Measurements from ENCODE around the gene COQ7.

The COQ7 gene

DNA sequence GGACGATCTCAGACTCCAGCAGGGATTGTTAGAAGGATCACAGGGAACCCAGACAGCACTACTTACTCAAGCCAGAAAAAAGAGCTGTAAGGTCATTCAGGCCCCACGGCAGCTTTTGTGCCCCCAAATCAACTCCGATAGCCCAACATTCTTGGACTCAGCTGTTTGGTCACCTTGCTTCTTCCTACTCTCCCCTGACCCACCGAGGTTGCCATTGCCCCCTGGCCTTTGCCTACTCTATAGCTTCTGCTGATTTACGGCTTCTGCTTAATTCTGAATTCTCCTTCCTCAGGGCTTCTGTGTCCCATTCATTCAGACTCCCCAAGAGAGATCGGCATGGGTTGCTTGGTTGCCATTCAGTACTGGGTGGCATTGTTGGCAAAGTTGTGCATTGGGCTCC is 37.7 kb downstream of the COQ7 start:
- Histone ChIP-seq H3K27ac (replicated peaks) (no peak overlapping the region), H3K27me3 (ENCODE audit: insufficient read depth, poor library complexity, severe bottlenecking) (no peaks in the 10 kb centered on the region), H3K4me3 (replicated peaks; ENCODE audit: insufficient read depth, low read length) (no peak overlapping the region)
- DNase-seq (ENCODE audit: low read depth in 1 of 2, low spot score in 1 of 2): no peak
- TF ChIP-seq GABPA (IDR thresholded peaks at IDR 0.05; ENCODE audit: low read depth): no peak
- no peak for TF ChIP-seq POLR2AphosphoS5 (IDR thresholded peaks at IDR 0.05; ENCODE audit: low read depth)
- no peak for TF ChIP-seq SPI1 (IDR thresholded peaks at IDR 0.05; ENCODE audit: borderline replicate concordance, low read depth)
- TF ChIP-seq, protein P1, sequence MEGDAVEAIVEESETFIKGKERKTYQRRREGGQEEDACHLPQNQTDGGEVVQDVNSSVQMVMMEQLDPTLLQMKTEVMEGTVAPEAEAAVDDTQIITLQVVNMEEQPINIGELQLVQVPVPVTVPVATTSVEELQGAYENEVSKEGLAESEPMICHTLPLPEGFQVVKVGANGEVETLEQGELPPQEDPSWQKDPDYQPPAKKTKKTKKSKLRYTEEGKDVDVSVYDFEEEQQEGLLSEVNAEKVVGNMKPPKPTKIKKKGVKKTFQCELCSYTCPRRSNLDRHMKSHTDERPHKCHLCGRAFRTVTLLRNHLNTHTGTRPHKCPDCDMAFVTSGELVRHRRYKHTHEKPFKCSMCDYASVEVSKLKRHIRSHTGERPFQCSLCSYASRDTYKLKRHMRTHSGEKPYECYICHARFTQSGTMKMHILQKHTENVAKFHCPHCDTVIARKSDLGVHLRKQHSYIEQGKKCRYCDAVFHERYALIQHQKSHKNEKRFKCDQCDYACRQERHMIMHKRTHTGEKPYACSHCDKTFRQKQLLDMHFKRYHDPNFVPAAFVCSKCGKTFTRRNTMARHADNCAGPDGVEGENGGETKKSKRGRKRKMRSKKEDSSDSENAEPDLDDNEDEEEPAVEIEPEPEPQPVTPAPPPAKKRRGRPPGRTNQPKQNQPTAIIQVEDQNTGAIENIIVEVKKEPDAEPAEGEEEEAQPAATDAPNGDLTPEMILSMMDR (IDR thresholded peaks at IDR 0.05; ENCODE audit: insufficient read depth, low read length): no peak
- TF ChIP-seq, protein P2, sequence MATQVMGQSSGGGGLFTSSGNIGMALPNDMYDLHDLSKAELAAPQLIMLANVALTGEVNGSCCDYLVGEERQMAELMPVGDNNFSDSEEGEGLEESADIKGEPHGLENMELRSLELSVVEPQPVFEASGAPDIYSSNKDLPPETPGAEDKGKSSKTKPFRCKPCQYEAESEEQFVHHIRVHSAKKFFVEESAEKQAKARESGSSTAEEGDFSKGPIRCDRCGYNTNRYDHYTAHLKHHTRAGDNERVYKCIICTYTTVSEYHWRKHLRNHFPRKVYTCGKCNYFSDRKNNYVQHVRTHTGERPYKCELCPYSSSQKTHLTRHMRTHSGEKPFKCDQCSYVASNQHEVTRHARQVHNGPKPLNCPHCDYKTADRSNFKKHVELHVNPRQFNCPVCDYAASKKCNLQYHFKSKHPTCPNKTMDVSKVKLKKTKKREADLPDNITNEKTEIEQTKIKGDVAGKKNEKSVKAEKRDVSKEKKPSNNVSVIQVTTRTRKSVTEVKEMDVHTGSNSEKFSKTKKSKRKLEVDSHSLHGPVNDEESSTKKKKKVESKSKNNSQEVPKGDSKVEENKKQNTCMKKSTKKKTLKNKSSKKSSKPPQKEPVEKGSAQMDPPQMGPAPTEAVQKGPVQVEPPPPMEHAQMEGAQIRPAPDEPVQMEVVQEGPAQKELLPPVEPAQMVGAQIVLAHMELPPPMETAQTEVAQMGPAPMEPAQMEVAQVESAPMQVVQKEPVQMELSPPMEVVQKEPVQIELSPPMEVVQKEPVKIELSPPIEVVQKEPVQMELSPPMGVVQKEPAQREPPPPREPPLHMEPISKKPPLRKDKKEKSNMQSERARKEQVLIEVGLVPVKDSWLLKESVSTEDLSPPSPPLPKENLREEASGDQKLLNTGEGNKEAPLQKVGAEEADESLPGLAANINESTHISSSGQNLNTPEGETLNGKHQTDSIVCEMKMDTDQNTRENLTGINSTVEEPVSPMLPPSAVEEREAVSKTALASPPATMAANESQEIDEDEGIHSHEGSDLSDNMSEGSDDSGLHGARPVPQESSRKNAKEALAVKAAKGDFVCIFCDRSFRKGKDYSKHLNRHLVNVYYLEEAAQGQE (IDR thresholded peaks at IDR 0.05; ENCODE audit: insufficient replicate concordance, low read depth): no peak

DNA sequence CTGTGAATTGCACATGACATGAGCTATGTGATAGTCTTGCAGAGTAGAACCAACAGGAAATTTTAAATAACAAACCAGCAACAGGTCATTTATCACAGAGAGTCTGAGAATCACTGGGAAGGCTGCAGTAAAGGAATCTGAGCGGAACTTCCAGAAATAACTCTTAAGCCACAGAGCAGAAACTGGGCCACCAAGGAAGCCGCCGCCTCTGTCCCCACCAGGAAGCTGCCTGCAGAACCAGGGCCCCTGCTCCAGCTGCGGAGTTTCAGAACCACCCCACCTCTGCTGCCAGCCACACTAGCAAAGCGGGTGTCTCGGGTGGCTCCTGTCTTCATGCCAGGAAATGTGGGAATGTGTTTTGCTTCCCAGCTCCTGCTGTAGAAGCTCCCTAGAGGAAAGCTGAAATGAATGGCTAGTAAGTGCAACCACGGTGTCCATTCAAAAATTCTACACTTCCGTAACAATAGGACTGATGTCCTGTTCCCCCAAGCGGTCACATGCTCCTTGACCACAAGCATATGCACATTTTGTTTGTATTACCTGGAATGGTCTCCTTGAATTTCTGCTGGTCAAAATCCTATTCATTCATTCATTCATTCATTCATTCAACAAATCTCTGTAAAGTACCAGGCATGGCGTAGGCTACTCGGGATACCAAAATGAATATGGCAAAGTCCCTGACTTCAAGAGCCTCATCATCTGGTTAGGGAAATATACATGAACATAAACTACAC is 38.6 kb downstream of the COQ7 start:
- DNase-seq (ENCODE audit: low read depth in 1 of 2, low spot score in 1 of 2): no peak
- no peak for TF ChIP-seq GABPA (IDR thresholded peaks at IDR 0.05; ENCODE audit: low read depth)
- no peak for TF ChIP-seq SPI1 (IDR thresholded peaks at IDR 0.05; ENCODE audit: borderline replicate concordance, low read depth)
- TF ChIP-seq, protein P1 (IDR thresholded peaks at IDR 0.05; ENCODE audit: insufficient read depth, low read length): no peak
- TF ChIP-seq, protein P2 (IDR thresholded peaks at IDR 0.05; ENCODE audit: insufficient replicate concordance, low read depth): no peak
- no peak for TF ChIP-seq POLR2AphosphoS5 (IDR thresholded peaks at IDR 0.05; ENCODE audit: low read depth)
- Histone ChIP-seq H3K27ac (replicated peaks) (no peak overlapping the region), H3K4me3 (replicated peaks; ENCODE audit: insufficient read depth, low read length) (no peak overlapping the region), H3K27me3 (ENCODE audit: insufficient read depth, poor library complexity, severe bottlenecking) (no peaks in the 10 kb centered on the region)

DNA sequence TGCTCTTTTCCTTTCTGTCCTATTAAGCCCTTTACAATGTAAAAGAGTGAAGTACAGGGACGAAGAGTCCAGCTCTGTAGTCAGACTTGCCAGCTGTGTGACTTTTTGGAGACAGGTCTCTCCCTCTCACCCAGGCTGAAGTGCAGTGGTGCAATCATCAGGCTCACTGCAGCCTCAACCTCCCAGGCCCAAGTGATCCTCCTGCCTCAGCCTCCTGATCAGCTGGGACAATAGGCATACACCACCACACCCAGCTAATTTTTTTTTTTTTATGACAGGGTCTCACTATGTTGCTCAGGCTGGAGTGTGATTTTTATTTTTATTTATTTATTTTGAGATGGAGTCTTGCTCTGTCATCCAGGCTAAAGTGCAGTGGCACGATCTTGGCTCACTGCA is 39.2 kb downstream of the COQ7 start:
- H3K4me3 ChIP-seq (replicated peaks; ENCODE audit: insufficient read depth, low read length): no peak overlapping the region
- DNase-seq (ENCODE audit: low read depth in 1 of 2, low spot score in 1 of 2): no peak
- H3K27ac ChIP-seq (replicated peaks): no peak overlapping the region
- TF ChIP-seq SPI1 (IDR thresholded peaks at IDR 0.05; ENCODE audit: borderline replicate concordance, low read depth): no peak
- no peak for TF ChIP-seq POLR2AphosphoS5 (IDR thresholded peaks at IDR 0.05; ENCODE audit: low read depth)
- no peak for TF ChIP-seq GABPA (IDR thresholded peaks at IDR 0.05; ENCODE audit: low read depth)
- TF ChIP-seq, protein P1 (IDR thresholded peaks at IDR 0.05; ENCODE audit: insufficient read depth, low read length): no peak
- TF ChIP-seq, protein P2 (IDR thresholded peaks at IDR 0.05; ENCODE audit: insufficient replicate concordance, low read depth): no peak
- H3K27me3 ChIP-seq (ENCODE audit: insufficient read depth, poor library complexity, severe bottlenecking): no peaks in the 10 kb centered on the region

All from HL-60 (cell line).